SJSA1 (cell line): ENCODE data around the gene KERA. TPM values are rescaled to one million over a fixed set of nuclear protein-coding genes. Genes with fewer than 3 reads are reported as not detected.
A peak's percentile ranks its signal among the peaks of the same experiment; 100 is the strongest.

Experiments
- DNase-seq, 2 experiments: peaks; one replicate each; pipeline ENCODE4 v3.0.0-alpha.2; 2015 to 2020; ENCODE audit warnings: low spot score in 2 of 2, low read depth in 1 of 2
- H3K27ac ChIP-seq: fragments of 250-450 bp; sonication (Bioruptor Pico); 2 replicates; pipeline ENCODE4 v1.5.1; 2020; ENCODE audit warnings: mild to moderate bottlenecking, moderate library complexity
- H3K27me3 ChIP-seq: fragments of 250-450 bp; sonication (Bioruptor Pico); replicated peaks from 2 replicates; pipeline ENCODE4 v1.5.1; 2020; ENCODE audit warnings: mild to moderate bottlenecking, moderate library complexity
- H3K36me3 ChIP-seq: fragments of 250-450 bp; sonication (Bioruptor Pico); 2 replicates; pipeline ENCODE4 v1.5.1; 2020; ENCODE audit warnings: mild to moderate bottlenecking
- H3K4me1 ChIP-seq: fragments of 250-450 bp; sonication (Bioruptor Pico); replicated peaks from 2 replicates; pipeline ENCODE4 v1.6.1; 2021; ENCODE audit warnings: mild to moderate bottlenecking
- H3K4me3 ChIP-seq: fragments of 250-450 bp; sonication (Bioruptor Pico); 2 replicates; pipeline ENCODE4 v1.5.1; 2020; ENCODE audit warnings: mild to moderate bottlenecking
- H3K9me3 ChIP-seq: fragments of 250-450 bp; sonication (Bioruptor Pico); replicated peaks from 2 replicates; pipeline ENCODE4 v1.5.1; 2020; ENCODE audit warnings: mild to moderate bottlenecking
- total RNA-seq: library from RNA; depleted of rRNA; stranded (reverse); fragments of >200 nt; shearing (Covaris generic); gene quantifications from 2 replicates; pipeline ENCODE4 v1.2.3, GENCODE V29; 2014; rRNA removed

KERA gene
- total RNA-seq: 41.1 and 72.5 TPM in 2 replicates

GRCh38 chr12:91057368-91058165 is at the start of gene KERA:
KERA (minus strand) TSS chr12:91058024; CDS start chr12:91056281, 1,743 bp downstream.
- peak; percentile 68 to 89 for DNase-seq
- Histone ChIP-seq H3K27me3 (no peaks in the 10 kb centered on the region), H3K36me3 (no peaks in the 10 kb centered on the region)

GRCh38 chr12:91106283-91106682 is 48.5 kb upstream of the KERA start:
- no peaks in the 10 kb centered on the region for H3K27me3 ChIP-seq
- H3K4me1 ChIP-seq: peaks cover 16% of the 10 kb centered on the region
- no peak overlapping the region for H3K27ac ChIP-seq

More at GRCh38 chr12:91057368-91058165, at the start of gene KERA:
- H3K9me3 ChIP-seq: no peaks in the 10 kb centered on the region
- H3K27ac ChIP-seq: peak within 1 kb of the TSS; percentile 95
- peaks cover 63% of the 10 kb centered on the region for H3K4me1 ChIP-seq
- H3K4me3 ChIP-seq: no peak within 1 kb of the TSS

GRCh38 chr12:91105807-91106206 is 48.0 kb upstream of the KERA start:
- Histone ChIP-seq H3K36me3 (peaks cover 50% of the 10 kb centered on the region), H3K27me3 (no peaks in the 10 kb centered on the region), H3K4me1 (peaks cover 19% of the 10 kb centered on the region), H3K9me3 (no peaks in the 10 kb centered on the region; the same call in 1 of the 2 replicates), H3K27ac (peak overlapping the region; percentile 0; the same call in 1 of the 2 replicates), H3K4me3 (no peak overlapping the region)
- peak; percentile 58 to 88 for DNase-seq

More at GRCh38 chr12:91106283-91106682, 48.5 kb upstream of the KERA start:
- DNase-seq: no peak
- Histone ChIP-seq H3K9me3 (no peaks in the 10 kb centered on the region; the same call in 1 of the 2 replicates), H3K4me3 (no peak overlapping the region), H3K36me3 (peaks cover 47% of the 10 kb centered on the region)

GRCh38 chr12:91104812-91105466 is 47.1 kb upstream of the KERA start:
- H3K9me3 ChIP-seq: no peaks in the 10 kb centered on the region; the same call in 1 of the 2 replicates
- H3K4me1 ChIP-seq: peaks cover 24% of the 10 kb centered on the region
- no peak overlapping the region for H3K4me3 ChIP-seq
- peak; percentile 52 to 74 for DNase-seq
- H3K27ac ChIP-seq: no peak overlapping the region
- H3K36me3 ChIP-seq: peaks cover 50% of the 10 kb centered on the region
- no peaks in the 10 kb centered on the region for H3K27me3 ChIP-seq

GRCh38 chr12:91103624-91104023 is 45.8 kb upstream of the KERA start:
- Histone ChIP-seq H3K36me3 (peaks cover 50% of the 10 kb centered on the region), H3K4me1 (peaks cover 36% of the 10 kb centered on the region), H3K27ac (no peak overlapping the region), H3K9me3 (no peaks in the 10 kb centered on the region; the same call in 1 of the 2 replicates), H3K27me3 (no peaks in the 10 kb centered on the region), H3K4me3 (no peak overlapping the region)
- no peak for DNase-seq

- Histone ChIP-seq H3K36me3 (peaks cover 50% of the 10 kb centered on the region), H3K27ac (no peak overlapping the region), H3K27me3 (no peaks in the 10 kb centered on the region), H3K9me3 (no peaks in the 10 kb centered on the region; the same call in 1 of the 2 replicates), H3K4me1 (peaks cover 41% of the 10 kb centered on the region), H3K4me3 (no peak overlapping the region)
- DNase-seq: peak in 1 of 2 experiments; percentile 51
Observed at GRCh38 chr12:91103101-91103500, 45.3 kb upstream of the KERA start.

- Histone ChIP-seq H3K9me3 (no peaks in the 10 kb centered on the region; the same call in 1 of the 2 replicates), H3K27ac (no peak overlapping the region), H3K4me1 (peaks cover 47% of the 10 kb centered on the region), H3K36me3 (peaks cover 50% of the 10 kb centered on the region), H3K4me3 (no peak overlapping the region), H3K27me3 (no peaks in the 10 kb centered on the region)
- no peak for DNase-seq
Observed at GRCh38 chr12:91100906-91101305, 43.1 kb upstream of the KERA start.

- H3K4me1 ChIP-seq: peaks cover 42% of the 10 kb centered on the region
- peak; percentile 61 to 87 for DNase-seq
- peaks cover 39% of the 10 kb centered on the region for H3K36me3 ChIP-seq
- peak overlapping the region; percentile 78 for H3K27ac ChIP-seq
- no peaks in the 10 kb centered on the region for H3K27me3 ChIP-seq
- no peaks in the 10 kb centered on the region for H3K9me3 ChIP-seq
- H3K4me3 ChIP-seq: no peak overlapping the region
Observed at GRCh38 chr12:91099836-91100235, 42.0 kb upstream of the KERA start.

GRCh38 chr12:91099341-91099740 is 41.5 kb upstream of the KERA start:
- H3K4me1 ChIP-seq: peaks cover 45% of the 10 kb centered on the region
- H3K4me3 ChIP-seq: no peak overlapping the region
- H3K9me3 ChIP-seq: no peaks in the 10 kb centered on the region
- no peak for DNase-seq
- H3K27ac ChIP-seq: peak overlapping the region; percentile 78
- H3K36me3 ChIP-seq: peaks cover 34% of the 10 kb centered on the region
- no peaks in the 10 kb centered on the region for H3K27me3 ChIP-seq

GRCh38 chr12:91098941-91099340 is 41.1 kb upstream of the KERA start:
- peak overlapping the region; percentile 78 for H3K27ac ChIP-seq
- no peaks in the 10 kb centered on the region for H3K27me3 ChIP-seq
- DNase-seq: peak; percentile 100
- no peaks in the 10 kb centered on the region for H3K9me3 ChIP-seq
- no peak overlapping the region for H3K4me3 ChIP-seq
- peaks cover 48% of the 10 kb centered on the region for H3K4me1 ChIP-seq
- H3K36me3 ChIP-seq: peaks cover 30% of the 10 kb centered on the region

- Histone ChIP-seq H3K9me3 (no peaks in the 10 kb centered on the region), H3K4me3 (no peak overlapping the region), H3K27me3 (no peaks in the 10 kb centered on the region), H3K27ac (peak overlapping the region; percentile 78), H3K4me1 (peaks cover 52% of the 10 kb centered on the region), H3K36me3 (peaks cover 25% of the 10 kb centered on the region)
- DNase-seq: peak in 1 of 2 experiments; percentile 66
Observed at GRCh38 chr12:91098461-91098860, 40.6 kb upstream of the KERA start.

GRCh38 chr12:91094957-91095356 is 37.1 kb upstream of the KERA start:
- Histone ChIP-seq H3K4me1 (peaks cover 41% of the 10 kb centered on the region), H3K9me3 (peaks cover 15% of the 10 kb centered on the region), H3K4me3 (no peak overlapping the region), H3K36me3 (no peaks in the 10 kb centered on the region), H3K27me3 (no peaks in the 10 kb centered on the region), H3K27ac (peak overlapping the region; percentile 4)
- DNase-seq: peak; percentile 73 to 91

GRCh38 chr12:91094032-91094662 is 36.3 kb upstream of the KERA start:
- peak in 1 of 2 experiments; percentile 98 for DNase-seq
- peak overlapping the region; percentile 4 for H3K27ac ChIP-seq
- H3K36me3 ChIP-seq: no peaks in the 10 kb centered on the region
- peaks cover 33% of the 10 kb centered on the region for H3K4me1 ChIP-seq
- H3K9me3 ChIP-seq: peaks cover 24% of the 10 kb centered on the region
- no peaks in the 10 kb centered on the region for H3K27me3 ChIP-seq
- no peak overlapping the region for H3K4me3 ChIP-seq
